Germinal center (tissue), 1 donor: ENCODE data around the gene SCARB2.
"Not testable (repeated sequence)": the region's sequence is repeated elsewhere in the genome, so short reads cannot be mapped to it uniquely, and the experiment has no call there.

ENCODE experiments used
- DNase-seq: peaks from one replicate; pipeline ENCODE4 v3.0.0; 2012; ENCODE audit warnings: mixed read lengths, low spot score

SCARB2 gene

DNA sequence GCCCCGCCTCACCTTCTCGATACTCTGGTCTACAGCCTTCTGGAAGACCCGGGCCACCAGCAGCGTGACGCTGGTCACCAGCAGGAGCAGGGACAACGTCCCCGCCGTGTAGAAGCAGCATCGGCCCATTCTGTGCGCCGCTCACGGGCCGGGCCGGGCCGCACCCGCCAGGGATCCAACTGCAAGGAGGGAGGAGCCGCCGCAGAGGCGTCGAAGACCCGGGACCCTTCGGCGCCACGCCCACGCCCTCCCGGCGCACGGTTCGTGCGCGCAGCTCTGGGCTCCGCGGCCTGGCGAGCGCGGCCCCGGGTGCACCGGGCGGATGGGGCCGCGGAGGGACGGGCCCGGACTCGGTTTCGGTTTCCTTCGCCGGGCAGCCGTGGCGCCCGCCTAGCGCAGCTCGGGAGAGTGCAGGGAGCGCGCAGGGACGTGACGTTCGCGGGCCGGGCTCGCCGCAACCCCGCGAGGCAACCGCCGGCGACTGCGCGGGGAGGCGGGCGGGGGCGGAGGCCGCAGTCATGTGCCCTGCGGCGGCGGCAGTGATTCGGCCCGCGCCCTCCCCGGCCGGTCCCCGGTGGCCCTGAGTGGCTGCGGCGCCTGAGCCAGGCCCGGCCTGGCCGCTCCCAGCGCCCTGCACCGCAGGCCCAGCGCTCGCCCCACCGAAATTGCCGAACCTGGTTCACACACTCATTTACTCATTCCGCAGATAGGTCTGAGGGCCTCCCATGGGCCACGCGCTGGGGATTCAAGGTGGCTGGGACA, at the start of gene SCARB2:
SCARB2 (minus strand) TSS at position 410 of the 762 bp plus-strand sequence; CDS start at position 129, 281 bp downstream.
- peak; percentile 85 for DNase-seq

GRCh38 chr4:76260571-76260970, 46.9 kb upstream of the SCARB2 start:
- no peak for DNase-seq

- DNase-seq: no peak
These were observed 44.2 kb upstream of the SCARB2 start for GRCh38 chr4:76257824-76258223.

DNA sequence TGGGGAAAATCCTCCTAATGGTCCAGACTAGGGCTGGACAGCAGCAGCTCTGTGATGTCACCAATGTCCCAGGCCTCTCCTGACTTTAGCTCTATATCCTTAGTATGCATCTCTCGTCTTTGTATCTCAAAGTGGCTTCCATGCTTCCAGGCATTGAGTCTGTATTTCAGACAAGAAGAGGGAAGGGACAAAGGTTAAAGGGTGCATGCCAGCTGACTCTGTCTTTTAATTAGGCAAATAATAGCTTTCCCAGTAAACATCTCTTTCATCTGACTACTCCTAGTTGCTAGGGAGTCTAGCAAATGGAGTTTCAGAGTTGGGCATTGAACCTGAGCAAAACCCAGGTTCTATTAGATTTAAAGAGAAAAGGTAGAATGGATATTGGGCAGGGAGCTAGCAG, 43.3 kb upstream of the SCARB2 start:
- no peak for DNase-seq

GRCh38 chr4:76256032-76256431, 42.4 kb upstream of the SCARB2 start:
- no peak for DNase-seq

DNA sequence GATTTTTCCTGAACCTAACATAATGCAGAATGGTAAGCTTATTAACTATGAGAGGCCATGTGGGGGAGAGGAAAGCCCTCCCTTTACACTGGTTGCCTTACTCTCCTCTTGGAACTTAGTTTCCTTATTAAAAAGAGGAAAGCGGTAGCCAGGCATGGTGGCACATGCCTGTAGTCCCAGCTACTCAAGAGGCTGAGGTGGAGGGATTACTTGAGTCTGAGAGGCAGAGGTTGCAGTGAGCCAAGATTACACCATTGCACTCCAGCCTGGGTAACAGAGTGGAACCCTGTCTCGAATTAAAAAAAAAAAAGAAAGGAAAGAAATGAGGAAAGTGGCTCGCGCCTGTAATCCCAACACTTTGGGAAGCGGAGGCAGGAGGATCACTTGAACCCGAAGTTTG, 39.9 kb upstream of the SCARB2 start:
- no peak for DNase-seq

DNA sequence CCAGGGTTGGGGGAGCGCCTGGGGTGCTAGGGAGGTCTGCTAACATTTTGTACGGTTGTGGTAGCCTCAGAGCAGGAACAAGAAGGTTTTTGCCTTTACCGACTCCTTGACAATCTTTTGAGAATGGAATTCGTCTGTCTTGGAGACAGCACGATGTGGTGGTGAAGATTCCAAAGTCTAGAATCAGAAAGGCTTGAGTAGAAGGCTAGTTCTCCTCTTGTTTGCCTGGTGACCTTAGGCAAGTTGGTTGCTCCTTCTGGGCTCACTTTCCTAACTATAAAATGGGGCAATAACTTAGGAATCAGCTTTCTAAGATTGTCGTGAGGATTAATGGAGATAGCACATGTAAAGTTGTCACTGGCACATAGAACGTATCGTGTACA, 38.6 kb upstream of the SCARB2 start:
- DNase-seq: no peak

DNA sequence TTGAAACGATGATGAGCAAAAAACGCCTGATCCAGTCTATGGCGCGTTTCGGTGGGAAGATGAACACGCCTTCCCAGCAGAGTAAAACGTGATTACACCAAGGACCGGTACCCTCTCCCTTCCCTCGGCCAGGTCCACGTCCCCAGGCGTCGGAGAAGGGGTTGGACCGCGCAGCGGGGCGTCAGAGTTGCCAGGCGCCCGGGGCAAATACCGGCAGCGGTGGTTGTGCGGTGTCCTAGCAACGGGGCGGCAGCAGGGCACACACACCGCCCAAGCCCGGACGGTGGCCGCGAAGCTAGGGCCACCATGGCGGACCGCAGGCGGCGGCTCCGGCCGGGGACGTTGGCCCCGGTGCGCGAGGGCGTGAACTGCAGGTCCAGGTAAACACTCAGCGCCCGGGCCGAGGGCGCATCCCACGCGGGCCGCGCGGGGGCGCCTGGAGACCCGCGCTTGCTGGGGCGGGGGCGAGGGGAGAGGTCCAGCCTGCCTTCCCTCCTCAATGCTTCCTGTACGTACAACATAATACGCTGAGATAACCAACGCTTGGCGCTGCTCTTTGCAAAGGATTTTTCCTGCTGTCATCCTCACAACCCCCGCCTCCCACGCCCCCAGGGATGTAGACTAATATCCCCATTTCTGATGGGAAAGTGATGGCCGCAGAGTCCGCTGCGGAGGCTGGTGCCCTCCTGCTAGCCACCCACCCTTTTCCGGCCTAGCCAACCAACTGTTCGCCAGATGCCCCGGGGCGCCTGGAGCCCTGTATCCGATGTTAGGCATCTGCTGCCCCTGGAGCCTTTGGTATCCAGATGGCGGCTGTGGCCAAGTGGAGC, 38.0 kb upstream of the SCARB2 start, which contains the start of gene FAM47E:
FAM47E (plus strand) TSS at position 281 of the 830 bp plus-strand sequence; CDS start at position 307, 26 bp downstream.
- DNase-seq: peak; percentile 18

- no peak for DNase-seq
These were observed 37.3 kb upstream of the SCARB2 start for GRCh38 chr4:76250962-76251361.

DNA sequence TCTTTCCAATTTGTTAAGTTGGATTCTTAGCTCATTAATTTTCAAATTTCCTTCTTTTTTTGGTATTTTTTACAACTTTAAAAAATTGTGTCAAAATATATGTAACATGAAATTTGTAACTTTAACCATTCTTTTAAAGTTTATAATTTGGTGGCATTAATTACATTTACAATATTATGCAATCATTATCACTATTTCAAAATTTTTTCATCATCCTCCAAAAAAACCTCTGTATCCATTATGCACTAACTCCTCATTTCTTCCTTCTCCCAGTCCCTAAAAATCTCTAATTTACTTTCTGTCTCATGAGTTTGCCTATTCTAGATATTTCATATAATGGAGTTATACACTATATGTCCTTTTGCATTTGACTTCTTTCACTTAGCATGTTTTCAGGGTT, 33.2 kb upstream of the SCARB2 start:
- DNase-seq: no peak

DNA sequence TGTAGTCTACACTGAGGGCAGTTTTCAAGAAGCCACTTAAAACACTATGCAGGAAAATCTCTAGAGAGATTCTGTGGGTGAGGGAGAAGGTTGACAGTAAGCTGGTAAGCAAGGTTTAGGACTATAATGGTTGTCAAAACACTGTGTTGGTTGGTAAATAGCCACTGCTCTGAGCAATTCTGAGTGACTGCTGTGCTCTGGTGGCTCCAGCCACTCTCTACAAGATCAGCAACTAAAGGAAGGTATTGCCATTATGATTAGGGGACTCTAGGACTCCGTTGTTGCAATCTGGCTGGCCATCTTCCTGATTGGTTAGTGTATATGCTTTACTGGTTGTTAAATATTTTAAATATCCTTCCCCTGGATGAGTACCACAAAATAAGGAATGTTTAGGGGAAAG, 32.4 kb upstream of the SCARB2 start:
- no peak for DNase-seq

DNA sequence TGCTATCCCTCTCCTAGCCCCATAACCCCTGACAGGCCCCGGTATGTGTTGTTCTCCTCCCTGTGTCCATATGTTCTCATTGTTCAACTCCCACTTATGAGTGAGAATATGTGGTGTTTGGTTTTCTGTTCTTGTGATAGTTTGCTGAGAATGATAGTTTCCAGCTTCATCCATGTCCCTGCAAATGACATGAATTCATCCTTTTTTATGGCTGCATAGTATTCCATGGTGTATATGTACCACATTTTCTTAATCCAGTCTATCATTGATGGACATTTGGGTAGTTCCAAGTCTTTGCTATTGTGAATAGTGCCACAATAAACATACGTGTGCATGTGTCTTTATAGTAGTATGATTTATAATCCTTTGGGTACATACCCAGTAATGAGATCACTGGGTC, 30.3 kb upstream of the SCARB2 start:
- DNase-seq: not testable (repeated sequence)

DNA sequence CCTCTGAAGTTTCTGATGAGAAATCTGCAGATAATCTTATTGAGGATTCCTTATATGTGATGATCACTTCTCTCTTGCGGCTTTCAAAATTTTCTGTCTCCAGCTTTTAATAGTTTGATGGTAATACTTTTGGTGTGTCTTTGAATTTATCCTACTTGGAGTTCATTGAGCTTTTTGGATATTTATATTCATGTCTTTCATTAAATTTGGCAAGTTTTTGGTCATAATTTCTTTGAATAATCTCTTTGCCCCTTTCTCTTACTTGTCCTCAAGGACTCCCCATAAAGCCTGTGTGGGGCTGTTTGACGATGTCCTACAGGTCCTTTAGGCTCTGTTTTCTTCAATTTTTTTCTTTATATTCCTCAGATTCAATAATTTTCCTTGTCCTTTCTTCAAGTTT, 26.6 kb upstream of the SCARB2 start:
- DNase-seq: no peak

GRCh38 chr4:76238701-76239100, 25.1 kb upstream of the SCARB2 start:
- no peak for DNase-seq

DNA sequence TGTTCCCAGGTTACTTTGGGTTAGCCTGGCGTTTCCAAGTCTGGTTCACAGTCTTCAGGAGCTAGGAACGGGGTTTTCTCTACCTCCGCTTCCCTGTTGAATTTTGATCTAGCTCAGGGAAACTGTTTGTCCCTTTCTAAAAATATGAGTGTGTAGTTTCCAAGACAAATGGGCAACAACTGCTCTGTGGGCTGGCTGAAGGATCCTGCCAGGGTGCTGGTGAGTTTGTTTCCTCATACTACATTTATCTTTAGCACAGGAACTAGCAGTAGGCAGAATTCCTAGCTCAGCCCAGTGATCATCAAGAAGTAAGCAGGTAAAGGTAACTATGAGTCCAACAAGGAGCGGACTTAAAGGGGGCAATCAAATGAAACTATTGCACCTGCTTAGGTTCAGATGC, 24.6 kb upstream of the SCARB2 start:
- no peak for DNase-seq

- DNase-seq: no peak
These were observed 22.3 kb upstream of the SCARB2 start for GRCh38 chr4:76235915-76236314.

- no peak for DNase-seq
These were observed 21.8 kb upstream of the SCARB2 start for GRCh38 chr4:76235407-76235806.

DNA sequence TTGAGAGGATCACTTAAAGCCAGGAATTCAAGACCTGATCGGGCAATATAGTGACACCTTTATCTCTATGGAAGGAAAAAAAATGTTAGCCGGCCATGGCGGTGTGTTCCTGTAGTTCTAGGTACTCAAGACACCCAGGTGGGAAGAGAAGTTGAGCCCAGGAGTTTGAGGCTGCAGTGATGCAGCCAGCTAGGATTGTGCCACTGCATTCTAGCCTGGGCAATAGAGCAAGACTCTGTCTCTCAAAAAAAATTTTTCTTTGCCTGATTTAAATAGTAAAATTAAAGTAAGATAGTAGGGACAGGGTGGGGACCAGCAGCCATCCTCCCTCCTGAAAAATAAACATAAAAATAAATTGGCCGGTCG, 21.0 kb upstream of the SCARB2 start:
- no peak for DNase-seq

GRCh38 chr4:76233967-76234678, 20.5 kb upstream of the SCARB2 start:
- no peak for DNase-seq

GRCh38 chr4:76233529-76233928, 19.9 kb upstream of the SCARB2 start:
- DNase-seq: no peak

- no peak for DNase-seq
These were observed 19.5 kb upstream of the SCARB2 start for GRCh38 chr4:76233083-76233482.

DNA sequence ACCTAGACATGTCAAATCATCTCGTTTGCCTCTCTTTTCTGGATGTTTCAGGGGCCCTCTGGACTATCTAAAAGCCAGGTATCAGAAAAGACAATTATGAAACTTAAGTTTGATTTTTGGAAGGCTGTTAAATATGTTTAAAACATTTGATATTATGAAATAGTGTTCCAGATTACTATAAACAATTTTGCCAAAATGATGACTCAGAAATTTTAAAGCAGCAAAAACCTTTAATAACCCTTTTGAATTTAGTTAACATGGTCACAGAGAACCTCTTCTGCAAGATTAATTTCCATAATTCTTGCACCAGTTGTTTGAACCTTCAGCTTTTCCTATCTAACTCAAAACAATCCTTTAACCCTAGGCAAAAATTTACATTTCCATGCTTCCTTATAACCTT, 19.1 kb upstream of the SCARB2 start:
- DNase-seq: no peak

DNA sequence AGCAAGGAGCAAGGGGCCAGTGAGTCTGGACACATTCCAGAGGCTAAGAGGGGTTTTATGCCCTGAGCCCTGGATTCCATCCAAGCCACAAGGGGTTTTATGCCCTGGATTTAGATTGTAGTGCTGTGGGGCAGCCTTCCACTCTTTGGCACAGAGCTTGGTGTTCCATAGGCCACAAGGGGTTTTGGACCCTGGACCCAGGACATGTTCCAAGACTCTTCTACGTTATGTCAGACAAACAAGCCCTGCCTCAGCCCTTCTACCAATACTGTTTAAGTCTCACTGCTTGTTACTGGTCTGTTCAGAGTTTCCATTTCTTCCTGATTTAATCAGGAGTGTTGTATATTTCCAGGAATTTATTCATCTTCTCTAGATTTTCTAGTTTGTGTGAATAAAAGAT, 12.8 kb upstream of the SCARB2 start:
- no peak for DNase-seq
